Measurements from ENCODE around the gene KDM4B.
"Not testable (repeated sequence)": the region's sequence is repeated elsewhere in the genome, so short reads cannot be mapped to it uniquely, and the experiment has no call there.

Gene KDM4B

DNA sequence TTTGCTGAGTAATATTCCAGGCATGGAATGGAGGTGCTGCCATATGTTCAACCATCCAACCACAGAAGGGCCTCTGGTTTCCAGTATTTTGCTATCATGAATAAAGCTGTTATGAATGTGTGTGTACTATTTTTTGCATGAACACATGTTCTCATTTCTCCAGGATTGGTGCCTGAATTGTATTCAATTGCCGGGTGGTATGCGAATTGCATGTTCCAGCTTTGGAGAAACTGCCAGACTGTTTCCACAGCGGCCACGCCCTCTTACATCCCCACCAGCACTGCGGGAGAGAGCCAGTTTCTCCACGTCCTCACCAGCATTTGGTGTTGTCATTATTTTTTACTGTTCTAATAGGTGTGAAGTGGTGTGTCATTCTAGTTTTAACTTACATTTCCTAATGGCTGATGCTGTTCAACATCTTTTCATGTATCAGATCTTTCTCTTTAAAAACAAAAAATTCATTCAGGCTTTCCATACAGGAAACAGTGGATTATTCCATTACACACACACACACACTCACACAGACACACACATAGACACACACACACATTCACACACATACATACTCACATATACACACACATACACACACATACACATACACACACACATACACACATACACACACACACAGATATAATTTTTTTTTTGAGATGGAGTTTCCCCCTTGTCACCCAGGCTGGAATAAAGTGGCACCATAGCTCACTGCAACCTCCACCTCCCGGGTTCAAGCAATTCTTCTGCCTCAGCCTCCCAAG lies 217.6 kb downstream of the KDM4B start:
- no peak for FAIRE-seq
- no peak for DNase-seq (ENCODE audit: insufficient read length, low spot score)

- no peak for DNase-seq (ENCODE audit: insufficient read length, low spot score)
- no peak for FAIRE-seq
Observed at GRCh38 chr19:5188548-5189317, 219.8 kb downstream of the KDM4B start.

DNA sequence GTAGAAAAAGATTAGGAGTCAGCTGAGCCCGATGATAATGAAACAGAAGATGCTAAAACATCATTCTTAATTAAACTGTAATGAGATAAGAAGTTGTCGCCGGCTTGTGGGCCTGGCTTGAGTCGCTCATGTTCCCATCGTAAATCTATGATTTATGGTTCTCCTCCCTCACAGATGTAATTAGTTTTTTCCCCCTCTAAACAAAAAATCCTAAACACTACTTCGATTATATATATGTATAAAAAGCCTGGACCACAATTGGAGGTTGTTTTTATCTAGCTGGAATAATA lies 220.3 kb downstream of the KDM4B start:
- FAIRE-seq (no peak), DNase-seq (ENCODE audit: insufficient read length, low spot score) (no peak)

DNA sequence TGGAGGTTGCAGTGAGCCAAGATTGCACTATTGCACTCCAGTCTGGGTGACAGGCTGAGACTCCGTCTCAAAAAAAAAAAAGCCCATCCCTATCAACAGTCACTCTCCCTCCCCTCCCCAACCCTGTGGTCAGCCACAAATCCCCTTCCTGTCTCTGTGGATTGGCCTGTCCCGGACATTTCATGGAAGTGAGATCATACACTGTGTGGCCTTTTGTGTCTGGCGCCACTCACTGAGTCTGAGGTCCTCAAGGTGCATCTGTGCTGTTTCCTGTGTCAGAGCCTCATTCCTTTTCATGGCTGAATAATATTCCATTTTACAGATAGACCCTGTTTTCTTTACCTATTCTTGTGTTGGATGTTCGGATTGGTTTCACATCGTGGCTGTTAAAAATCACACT lies 222.2 kb downstream of the KDM4B start:
- no peak for FAIRE-seq
- no peak for DNase-seq (ENCODE audit: insufficient read length, low spot score)

- DNase-seq (ENCODE audit: insufficient read length, low spot score) (no peak), FAIRE-seq (no peak)
Observed at GRCh38 chr19:5192568-5192967, 223.7 kb downstream of the KDM4B start.

DNA sequence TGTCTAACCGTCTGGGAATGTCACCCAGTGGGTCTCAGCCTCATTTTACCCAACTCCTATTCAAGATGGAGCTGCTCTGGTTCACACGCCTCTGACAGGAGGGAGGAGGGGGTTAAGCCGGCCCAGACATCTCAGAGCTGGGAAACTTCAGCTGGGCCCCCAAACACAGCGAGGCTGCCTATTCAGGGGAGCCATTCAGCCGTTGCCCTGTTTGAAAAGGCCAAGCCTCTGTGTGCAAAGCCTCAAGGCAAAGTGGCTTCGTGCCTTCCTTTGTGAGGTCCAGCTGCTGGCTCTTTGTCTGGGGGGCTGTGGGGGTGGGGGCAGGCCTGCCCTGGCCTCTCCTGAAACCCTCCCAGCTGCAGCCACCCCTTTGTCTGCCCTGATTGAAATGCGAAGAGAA lies 224.3 kb downstream of the KDM4B start:
- DNase-seq (ENCODE audit: insufficient read length, low spot score) = no peak
- FAIRE-seq = no peak

GRCh38 chr19:5194641-5195040 lies 225.7 kb downstream of the KDM4B start:
- DNase-seq (ENCODE audit: insufficient read length, low spot score) = no peak
- no peak for FAIRE-seq

DNA sequence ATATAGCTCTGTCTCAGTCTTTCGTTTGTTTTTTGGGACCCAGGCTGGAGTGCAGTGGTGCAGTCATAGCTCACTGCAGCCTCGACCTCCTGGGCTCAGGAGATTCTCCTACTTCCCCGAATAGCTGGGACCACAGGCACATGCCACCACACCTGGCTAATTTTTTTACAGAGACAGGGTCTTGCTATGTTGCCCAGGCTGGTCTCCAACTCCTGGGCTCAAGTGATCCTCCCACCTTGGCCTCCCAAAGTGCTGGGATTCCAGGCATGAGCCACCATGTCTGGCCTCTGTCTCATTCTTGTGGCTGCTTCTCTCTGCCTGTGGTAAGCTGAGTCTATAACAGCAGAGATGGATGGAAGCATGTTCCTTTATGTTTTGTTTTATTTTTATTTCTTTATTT lies 226.7 kb downstream of the KDM4B start:
- DNase-seq (ENCODE audit: insufficient read length, low spot score); FAIRE-seq: not testable (repeated sequence)

- DNase-seq (ENCODE audit: insufficient read length, low spot score) (no peak), FAIRE-seq (no peak)
Observed at GRCh38 chr19:5196832-5197231, 227.9 kb downstream of the KDM4B start.

GRCh38 chr19:5200844-5201243 lies 231.9 kb downstream of the KDM4B start:
- FAIRE-seq (no peak), DNase-seq (ENCODE audit: insufficient read length, low spot score) (no peak)

DNA sequence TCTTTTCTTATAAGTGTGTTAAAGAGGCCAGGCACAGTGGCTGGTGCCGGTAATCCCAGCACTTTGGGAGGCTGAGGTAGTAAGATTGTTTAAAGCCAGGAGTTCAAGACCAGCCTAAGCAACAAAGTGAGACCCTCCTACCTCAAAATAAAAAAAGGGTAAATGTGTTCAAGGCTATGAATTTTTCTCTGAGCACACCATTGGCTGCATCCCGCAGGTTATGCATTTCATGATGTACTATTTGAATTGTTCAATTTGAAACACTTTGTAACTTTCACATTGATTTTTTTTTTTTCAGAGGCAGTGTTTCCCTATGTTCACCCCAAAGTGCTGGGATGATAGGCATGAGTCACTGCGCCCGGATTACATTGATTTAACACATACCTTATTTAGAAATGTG lies 233.6 kb downstream of the KDM4B start:
- DNase-seq (ENCODE audit: insufficient read length, low spot score) = no peak
- no peak for FAIRE-seq

Measured in HTR-8/SVneo (cell line).